ENCODE data around the gene LSM4.

DNA sequence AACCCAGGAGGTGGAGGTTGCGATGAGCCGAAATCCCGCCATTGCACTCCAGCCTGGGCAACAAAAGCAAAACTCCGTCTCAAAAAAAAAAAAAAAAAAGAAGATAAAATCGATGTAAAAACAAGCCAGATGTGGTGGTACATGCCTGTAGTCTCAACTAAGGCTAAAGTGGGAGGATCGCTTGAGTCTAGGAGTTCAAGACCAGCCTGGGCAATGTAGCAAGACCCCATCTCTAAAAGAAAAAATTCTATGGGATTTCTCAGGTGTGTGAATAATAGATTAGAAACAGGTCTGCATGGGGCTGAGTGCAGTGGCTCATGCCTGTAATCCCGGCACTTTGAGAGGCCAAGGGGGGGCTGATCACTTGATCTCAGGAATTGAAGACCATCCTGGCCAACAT is 28.7 kb upstream of the LSM4 start:
- TF ChIP-seq, protein P1, sequence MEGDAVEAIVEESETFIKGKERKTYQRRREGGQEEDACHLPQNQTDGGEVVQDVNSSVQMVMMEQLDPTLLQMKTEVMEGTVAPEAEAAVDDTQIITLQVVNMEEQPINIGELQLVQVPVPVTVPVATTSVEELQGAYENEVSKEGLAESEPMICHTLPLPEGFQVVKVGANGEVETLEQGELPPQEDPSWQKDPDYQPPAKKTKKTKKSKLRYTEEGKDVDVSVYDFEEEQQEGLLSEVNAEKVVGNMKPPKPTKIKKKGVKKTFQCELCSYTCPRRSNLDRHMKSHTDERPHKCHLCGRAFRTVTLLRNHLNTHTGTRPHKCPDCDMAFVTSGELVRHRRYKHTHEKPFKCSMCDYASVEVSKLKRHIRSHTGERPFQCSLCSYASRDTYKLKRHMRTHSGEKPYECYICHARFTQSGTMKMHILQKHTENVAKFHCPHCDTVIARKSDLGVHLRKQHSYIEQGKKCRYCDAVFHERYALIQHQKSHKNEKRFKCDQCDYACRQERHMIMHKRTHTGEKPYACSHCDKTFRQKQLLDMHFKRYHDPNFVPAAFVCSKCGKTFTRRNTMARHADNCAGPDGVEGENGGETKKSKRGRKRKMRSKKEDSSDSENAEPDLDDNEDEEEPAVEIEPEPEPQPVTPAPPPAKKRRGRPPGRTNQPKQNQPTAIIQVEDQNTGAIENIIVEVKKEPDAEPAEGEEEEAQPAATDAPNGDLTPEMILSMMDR (IDR thresholded peaks at IDR 0.05), result no peak
- TF ChIP-seq EP300 (IDR thresholded peaks at IDR 0.05) (no peak), POLR2A (IDR thresholded peaks at IDR 0.05) (no peak)

Measured in ovary (tissue), 3 donors.